Activated B cell treated with CpG ODN at 0.5 μM for 24 hours (primary cell): ENCODE results near the gene GMCL2. TPM values are rescaled to one million over a fixed set of nuclear protein-coding genes. Genes with fewer than 3 reads are reported as not detected.

Source experiments
- ATAC-seq: fragments of 200-7000 bp; cut with Tn5 transposase; one replicate; pipeline ENCODE4 v1.10.0; 2021; ENCODE audit warnings: low read depth, mild to moderate bottlenecking, moderate library complexity
- CTCF ChIA-PET: fragments of 350-600 bp; sonication (Branson Sonifier 250); formaldehyde crosslinking; loops from one replicate; lab custom pipeline; 2021; ENCODE audit warnings: antibody characterized with exemption; lab: Charles Lee
- POLR2A ChIA-PET: fragments of 350-600 bp; sonication (Branson Sonifier 250); formaldehyde crosslinking; loops from one replicate; lab custom pipeline; 2021; ENCODE audit warnings: antibody characterized with exemption; lab: Charles Lee
- DNase-seq: peaks from one replicate; pipeline ENCODE4 v3.0.0; 2022
- H3K27ac Mint-ChIP-seq: one replicate; pipeline ENCODE4 v1.8.0; 2020; ENCODE audit warnings: mixed read lengths
- H3K27me3 Mint-ChIP-seq: one replicate; pipeline ENCODE4 v1.8.0; 2021; ENCODE audit warnings: mixed read lengths
- H3K36me3 Mint-ChIP-seq: one replicate; pipeline ENCODE4 v1.8.0; 2021; ENCODE audit warnings: low read depth, mixed read lengths
- H3K4me1 Mint-ChIP-seq: one replicate; pipeline ENCODE4 v1.8.0; 2021; ENCODE audit warnings: mixed read lengths
- H3K4me3 Mint-ChIP-seq: one replicate; pipeline ENCODE4 v1.8.0; 2020; ENCODE audit warnings: mild to moderate bottlenecking, mixed read lengths
- H3K9me3 Mint-ChIP-seq: one replicate; pipeline ENCODE4 v1.8.0; 2020; ENCODE audit warnings: mixed read lengths
- intact Hi-C: fragments of 100-400 bp; cut with micrococcal nuclease; formaldehyde crosslinking; loops from one replicate; pipeline ENCODE4 v1.15.1; 2024
- total RNA-seq: library from RNA; stranded (reverse); gene quantifications from 2 replicates; pipeline ENCODE4 v1.2.3, GENCODE V29; 2022
- TF ChIP-seq, protein P1 (sequence below): fragments of 200-600 bp; IDR thresholded peaks from one replicate; pipeline ENCODE4 v1.8.0; 2022; ENCODE audit warnings: antibody characterized with exemption, mild to moderate bottlenecking

GMCL2 gene
- total RNA-seq, 1 donor from 2014 or later = not detected

- Mint-ChIP-seq H3K9me3 (no peaks in the 10 kb centered on the region), H3K4me1 (peaks cover 24% of the 10 kb centered on the region), H3K4me3 (no peak overlapping the region), H3K36me3 (peaks cover 96% of the 10 kb centered on the region), H3K27me3 (no peaks in the 10 kb centered on the region), H3K27ac (no peak overlapping the region)
- ATAC-seq (no peak), DNase-seq (no peak)
- TF ChIP-seq, protein P1, sequence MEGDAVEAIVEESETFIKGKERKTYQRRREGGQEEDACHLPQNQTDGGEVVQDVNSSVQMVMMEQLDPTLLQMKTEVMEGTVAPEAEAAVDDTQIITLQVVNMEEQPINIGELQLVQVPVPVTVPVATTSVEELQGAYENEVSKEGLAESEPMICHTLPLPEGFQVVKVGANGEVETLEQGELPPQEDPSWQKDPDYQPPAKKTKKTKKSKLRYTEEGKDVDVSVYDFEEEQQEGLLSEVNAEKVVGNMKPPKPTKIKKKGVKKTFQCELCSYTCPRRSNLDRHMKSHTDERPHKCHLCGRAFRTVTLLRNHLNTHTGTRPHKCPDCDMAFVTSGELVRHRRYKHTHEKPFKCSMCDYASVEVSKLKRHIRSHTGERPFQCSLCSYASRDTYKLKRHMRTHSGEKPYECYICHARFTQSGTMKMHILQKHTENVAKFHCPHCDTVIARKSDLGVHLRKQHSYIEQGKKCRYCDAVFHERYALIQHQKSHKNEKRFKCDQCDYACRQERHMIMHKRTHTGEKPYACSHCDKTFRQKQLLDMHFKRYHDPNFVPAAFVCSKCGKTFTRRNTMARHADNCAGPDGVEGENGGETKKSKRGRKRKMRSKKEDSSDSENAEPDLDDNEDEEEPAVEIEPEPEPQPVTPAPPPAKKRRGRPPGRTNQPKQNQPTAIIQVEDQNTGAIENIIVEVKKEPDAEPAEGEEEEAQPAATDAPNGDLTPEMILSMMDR = no peak
- ChIA-PET POLR2A (interaction anchor here (0.7 kb wide), 1 partner anchor 21 kb away, joined by 5 read pairs; the partner anchor contains the start of gene PHYKPL), CTCF (no interaction called here)
- intact Hi-C loops = no loop called here
Measured at GRCh38 chr5:178210686-178211085, 23.5 kb upstream of the GMCL2 start.

DNA sequence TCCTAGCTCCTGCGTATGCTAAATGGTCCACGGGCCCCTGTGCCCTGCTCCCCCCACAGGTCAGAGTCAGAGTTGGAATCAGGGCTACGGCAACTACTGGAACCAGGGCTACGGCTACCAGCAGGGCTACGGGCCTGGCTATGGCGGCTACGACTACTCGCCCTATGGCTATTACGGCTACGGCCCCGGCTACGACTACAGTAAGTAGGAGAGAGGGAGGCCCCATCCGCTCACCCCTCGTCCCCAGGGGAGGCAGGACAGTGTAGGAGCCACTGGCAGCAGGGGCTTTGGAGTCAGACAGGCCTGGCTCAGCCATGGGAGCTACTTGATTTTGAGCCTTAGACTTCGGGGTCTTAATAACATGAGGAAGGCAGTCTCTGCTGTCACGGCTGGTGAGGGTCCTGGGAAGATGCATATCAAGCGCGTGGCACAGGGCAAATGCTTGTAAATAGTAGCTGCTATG is 22.9 kb upstream of the GMCL2 start:
- Mint-ChIP-seq H3K4me1 (peaks cover 25% of the 10 kb centered on the region), H3K9me3 (no peaks in the 10 kb centered on the region), H3K27me3 (no peaks in the 10 kb centered on the region), H3K27ac (no peak overlapping the region), H3K4me3 (no peak overlapping the region), H3K36me3 (peaks cover 94% of the 10 kb centered on the region)
- TF ChIP-seq, protein P1 = no peak
- CTCF ChIA-PET = no interaction called here
- intact Hi-C loops = no loop called here
- ATAC-seq (no peak), DNase-seq (no peak)
- POLR2A ChIA-PET = no interaction called here

GRCh38 chr5:178209334-178210072 is 22.3 kb upstream of the GMCL2 start:
- POLR2A ChIA-PET = no interaction called here
- no peaks in the 10 kb centered on the region for H3K27me3 Mint-ChIP-seq
- peaks cover 25% of the 10 kb centered on the region for H3K4me1 Mint-ChIP-seq
- TF ChIP-seq, protein P1 = no peak
- DNase-seq = no peak
- no peaks in the 10 kb centered on the region for H3K9me3 Mint-ChIP-seq
- CTCF ChIA-PET = no interaction called here
- intact Hi-C loops = loop anchor here (10.0 kb wide), 1 partner anchor 415 kb away; the partner anchor contains the start of gene CLK4
- H3K36me3 Mint-ChIP-seq = peaks cover 88% of the 10 kb centered on the region
- H3K27ac Mint-ChIP-seq = peak overlapping the region; percentile 53
- no peak for ATAC-seq
- no peak overlapping the region for H3K4me3 Mint-ChIP-seq

- Mint-ChIP-seq H3K36me3 (peaks cover 83% of the 10 kb centered on the region), H3K9me3 (no peaks in the 10 kb centered on the region), H3K27me3 (no peaks in the 10 kb centered on the region), H3K4me3 (no peak overlapping the region), H3K4me1 (peaks cover 28% of the 10 kb centered on the region), H3K27ac (no peak overlapping the region)
- intact Hi-C loops = loop anchor here (10.0 kb wide), 1 partner anchor 416 kb away; the partner anchor contains the start of gene CLK4
- ChIA-PET POLR2A (no interaction called here), CTCF (no interaction called here)
- no peak for ATAC-seq
- TF ChIP-seq, protein P1 = no peak
- DNase-seq = no peak
Measured at GRCh38 chr5:178208540-178209227, 21.5 kb upstream of the GMCL2 start.

DNA sequence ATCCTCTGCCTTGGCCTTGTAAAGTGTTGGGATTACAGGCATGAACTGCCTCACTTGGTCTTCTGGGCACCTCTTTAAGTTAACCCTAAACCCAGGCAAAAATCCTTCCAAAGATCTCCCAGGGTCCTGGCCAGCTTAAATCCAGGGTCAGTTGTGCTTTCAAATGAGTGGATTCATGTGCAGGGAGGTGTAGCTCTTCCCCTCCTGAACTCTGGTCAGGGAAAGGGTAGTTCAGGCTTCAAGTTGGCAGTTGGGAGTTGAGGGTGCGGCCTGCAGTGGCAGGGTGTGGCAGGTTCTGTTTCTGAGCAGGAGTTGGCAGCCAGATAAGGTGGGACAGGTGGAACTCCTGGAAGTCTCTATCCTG is 20.7 kb upstream of the GMCL2 start:
- H3K9me3 Mint-ChIP-seq = no peaks in the 10 kb centered on the region
- no peak overlapping the region for H3K4me3 Mint-ChIP-seq
- TF ChIP-seq, protein P1 = no peak
- peak overlapping the region; percentile 24 for H3K27ac Mint-ChIP-seq
- ATAC-seq (no peak), DNase-seq (no peak)
- peaks cover 28% of the 10 kb centered on the region for H3K4me1 Mint-ChIP-seq
- intact Hi-C loops = loop anchor here (10.0 kb wide), 1 partner anchor 417 kb away; the partner anchor contains the start of gene CLK4
- H3K27me3 Mint-ChIP-seq = no peaks in the 10 kb centered on the region
- ChIA-PET CTCF (no interaction called here), POLR2A (no interaction called here)
- H3K36me3 Mint-ChIP-seq = peaks cover 75% of the 10 kb centered on the region
